ENCODE results near the gene NSD2. TPM values are rescaled to one million over a fixed set of nuclear protein-coding genes. Genes with fewer than 3 reads are reported as not detected.

The NSD2 gene
- total RNA-seq, 1 donor from 2014 or later, result 44.6 TPM

DNA sequence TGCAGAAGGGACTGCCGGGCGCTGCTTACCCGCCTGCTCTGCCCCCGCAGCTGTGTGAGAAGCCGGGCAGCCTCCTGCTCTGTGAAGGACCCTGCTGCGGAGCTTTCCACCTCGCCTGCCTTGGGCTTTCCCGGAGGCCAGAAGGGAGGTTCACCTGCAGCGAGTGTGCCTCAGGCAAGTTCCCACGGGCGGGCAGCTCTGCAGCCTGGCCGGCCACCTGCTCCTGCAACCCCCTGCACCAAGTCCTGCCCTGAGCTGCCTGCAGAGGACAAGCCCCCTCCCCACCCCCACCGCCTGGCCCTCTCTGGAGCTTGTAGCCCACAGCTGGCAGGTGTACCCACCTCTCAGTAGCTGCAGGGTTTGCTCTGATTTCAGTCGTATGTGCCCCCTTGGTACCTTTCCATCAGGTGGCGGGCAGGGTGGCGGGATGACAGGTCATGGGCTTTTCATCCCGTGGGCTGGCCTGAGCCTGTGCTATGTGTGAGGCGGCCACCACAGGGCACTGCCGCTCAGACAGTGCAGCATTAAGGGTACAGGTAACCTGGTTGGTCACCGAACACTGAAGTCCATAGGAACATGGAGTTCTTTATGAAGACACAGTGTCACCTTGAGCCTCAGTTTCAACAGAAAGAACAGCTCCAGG is 81.0 kb downstream of the NSD2 start:
- no peak overlapping the region for H3K4me3 Mint-ChIP-seq
- POLR2A ChIA-PET, result no interaction called here
- intact Hi-C loops (cut with micrococcal nuclease), result no loop called here
- no peaks in the 10 kb centered on the region for H3K4me1 Mint-ChIP-seq
- peaks cover 48% of the 10 kb centered on the region for H3K36me3 Mint-ChIP-seq (ENCODE audit: low read depth)
- TF ChIP-seq, protein P1, sequence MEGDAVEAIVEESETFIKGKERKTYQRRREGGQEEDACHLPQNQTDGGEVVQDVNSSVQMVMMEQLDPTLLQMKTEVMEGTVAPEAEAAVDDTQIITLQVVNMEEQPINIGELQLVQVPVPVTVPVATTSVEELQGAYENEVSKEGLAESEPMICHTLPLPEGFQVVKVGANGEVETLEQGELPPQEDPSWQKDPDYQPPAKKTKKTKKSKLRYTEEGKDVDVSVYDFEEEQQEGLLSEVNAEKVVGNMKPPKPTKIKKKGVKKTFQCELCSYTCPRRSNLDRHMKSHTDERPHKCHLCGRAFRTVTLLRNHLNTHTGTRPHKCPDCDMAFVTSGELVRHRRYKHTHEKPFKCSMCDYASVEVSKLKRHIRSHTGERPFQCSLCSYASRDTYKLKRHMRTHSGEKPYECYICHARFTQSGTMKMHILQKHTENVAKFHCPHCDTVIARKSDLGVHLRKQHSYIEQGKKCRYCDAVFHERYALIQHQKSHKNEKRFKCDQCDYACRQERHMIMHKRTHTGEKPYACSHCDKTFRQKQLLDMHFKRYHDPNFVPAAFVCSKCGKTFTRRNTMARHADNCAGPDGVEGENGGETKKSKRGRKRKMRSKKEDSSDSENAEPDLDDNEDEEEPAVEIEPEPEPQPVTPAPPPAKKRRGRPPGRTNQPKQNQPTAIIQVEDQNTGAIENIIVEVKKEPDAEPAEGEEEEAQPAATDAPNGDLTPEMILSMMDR (IDR thresholded peaks at IDR 0.05), result no peak
- H3K27me3 Mint-ChIP-seq, result no peaks in the 10 kb centered on the region
- ATAC-seq (ENCODE audit: low read depth) (no peak), DNase-seq (no peak)
- no peak overlapping the region for H3K27ac Mint-ChIP-seq
- CTCF ChIA-PET, result no interaction called here
- no peaks in the 10 kb centered on the region for H3K9me3 Mint-ChIP-seq

DNA sequence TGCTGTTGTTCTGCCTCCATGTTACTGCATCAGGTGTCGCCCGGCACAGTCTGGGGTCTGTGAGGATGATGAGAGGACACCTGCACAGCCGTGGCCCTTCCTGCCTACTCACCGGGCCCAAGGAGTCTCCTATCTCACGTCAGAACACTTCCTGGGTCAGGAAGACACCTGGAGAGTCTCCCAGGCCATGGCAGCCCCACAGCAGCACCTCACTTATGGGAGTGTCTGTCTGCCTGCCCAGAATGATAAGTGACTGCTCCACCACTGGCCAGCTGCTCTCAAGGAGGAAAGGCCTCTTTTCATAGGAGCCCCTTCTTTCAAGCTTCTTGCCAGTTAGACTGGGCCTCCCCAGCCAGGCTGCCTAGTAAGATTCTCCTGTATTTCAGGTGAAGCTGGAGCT is 81.5 kb downstream of the NSD2 start:
- TF ChIP-seq, protein P1 (IDR thresholded peaks at IDR 0.05), result no peak
- POLR2A ChIA-PET, result no interaction called here
- peaks cover 49% of the 10 kb centered on the region for H3K36me3 Mint-ChIP-seq (ENCODE audit: low read depth)
- intact Hi-C loops (cut with micrococcal nuclease), result no loop called here
- H3K4me3 Mint-ChIP-seq, result no peak overlapping the region
- no peak for DNase-seq
- H3K27me3 Mint-ChIP-seq, result no peaks in the 10 kb centered on the region
- no peaks in the 10 kb centered on the region for H3K4me1 Mint-ChIP-seq
- CTCF ChIA-PET, result no interaction called here
- no peak overlapping the region for H3K27ac Mint-ChIP-seq
- no peaks in the 10 kb centered on the region for H3K9me3 Mint-ChIP-seq
- no peak for ATAC-seq (ENCODE audit: low read depth)

DNA sequence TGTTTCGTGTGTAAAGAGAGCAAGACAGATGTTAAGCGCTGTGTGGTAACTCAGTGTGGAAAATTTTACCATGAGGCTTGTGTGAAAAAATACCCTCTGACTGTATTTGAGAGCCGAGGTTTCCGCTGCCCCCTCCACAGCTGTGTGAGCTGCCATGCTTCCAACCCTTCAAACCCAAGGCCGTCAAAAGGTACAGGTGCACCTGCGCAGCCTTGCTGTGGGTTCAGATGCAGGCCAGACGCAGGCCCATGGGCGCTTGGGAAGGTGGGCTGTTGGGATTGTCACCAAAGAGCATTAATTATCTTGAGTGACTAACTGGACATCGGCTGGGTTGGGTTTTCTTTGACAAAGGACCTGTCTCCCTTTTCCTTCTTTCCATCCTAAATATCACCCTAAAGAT is 82.1 kb downstream of the NSD2 start:
- Mint-ChIP-seq H3K27me3 (no peaks in the 10 kb centered on the region), H3K36me3 (ENCODE audit: low read depth) (peaks cover 53% of the 10 kb centered on the region)
- POLR2A ChIA-PET, result no interaction called here

DNA sequence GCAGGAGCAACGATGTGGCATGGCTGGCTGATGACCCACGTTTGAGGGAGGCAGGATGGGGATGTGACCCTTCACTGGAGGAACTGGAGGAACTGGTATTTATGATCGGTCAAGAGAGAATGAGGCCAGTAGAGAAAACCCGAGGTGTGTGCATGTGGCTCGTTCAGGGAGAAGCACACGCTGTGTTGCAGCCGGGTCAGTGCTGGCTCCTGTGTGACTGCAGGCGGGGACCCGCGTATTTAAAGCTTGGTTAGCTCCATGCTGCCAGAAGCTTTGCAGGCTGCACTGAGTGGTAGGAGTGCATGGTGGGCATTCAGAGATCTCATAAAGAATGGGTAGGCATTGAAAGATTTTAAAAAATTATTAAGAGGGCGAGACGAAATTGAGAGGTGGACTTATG is 85.4 kb downstream of the NSD2 start:
- Mint-ChIP-seq H3K4me1 (no peaks in the 10 kb centered on the region), H3K36me3 (ENCODE audit: low read depth) (peaks cover 71% of the 10 kb centered on the region), H3K9me3 (no peaks in the 10 kb centered on the region), H3K27ac (no peak overlapping the region), H3K27me3 (no peaks in the 10 kb centered on the region), H3K4me3 (no peak overlapping the region)
- POLR2A ChIA-PET, result no interaction called here
- intact Hi-C loops (cut with micrococcal nuclease), result no loop called here
- CTCF ChIA-PET, result no interaction called here
- TF ChIP-seq, protein P1 (IDR thresholded peaks at IDR 0.05), result no peak
- ATAC-seq (ENCODE audit: low read depth), result no peak
- no peak for DNase-seq

More for the DNA sequence above, 82.1 kb downstream of the NSD2 start:
- no peak for DNase-seq
- CTCF ChIA-PET, result no interaction called here
- Mint-ChIP-seq H3K9me3 (no peaks in the 10 kb centered on the region), H3K4me1 (no peaks in the 10 kb centered on the region), H3K27ac (no peak overlapping the region), H3K4me3 (no peak overlapping the region)
- TF ChIP-seq, protein P1 (IDR thresholded peaks at IDR 0.05), result no peak
- intact Hi-C loops (cut with micrococcal nuclease), result no loop called here
- no peak for ATAC-seq (ENCODE audit: low read depth)

DNA sequence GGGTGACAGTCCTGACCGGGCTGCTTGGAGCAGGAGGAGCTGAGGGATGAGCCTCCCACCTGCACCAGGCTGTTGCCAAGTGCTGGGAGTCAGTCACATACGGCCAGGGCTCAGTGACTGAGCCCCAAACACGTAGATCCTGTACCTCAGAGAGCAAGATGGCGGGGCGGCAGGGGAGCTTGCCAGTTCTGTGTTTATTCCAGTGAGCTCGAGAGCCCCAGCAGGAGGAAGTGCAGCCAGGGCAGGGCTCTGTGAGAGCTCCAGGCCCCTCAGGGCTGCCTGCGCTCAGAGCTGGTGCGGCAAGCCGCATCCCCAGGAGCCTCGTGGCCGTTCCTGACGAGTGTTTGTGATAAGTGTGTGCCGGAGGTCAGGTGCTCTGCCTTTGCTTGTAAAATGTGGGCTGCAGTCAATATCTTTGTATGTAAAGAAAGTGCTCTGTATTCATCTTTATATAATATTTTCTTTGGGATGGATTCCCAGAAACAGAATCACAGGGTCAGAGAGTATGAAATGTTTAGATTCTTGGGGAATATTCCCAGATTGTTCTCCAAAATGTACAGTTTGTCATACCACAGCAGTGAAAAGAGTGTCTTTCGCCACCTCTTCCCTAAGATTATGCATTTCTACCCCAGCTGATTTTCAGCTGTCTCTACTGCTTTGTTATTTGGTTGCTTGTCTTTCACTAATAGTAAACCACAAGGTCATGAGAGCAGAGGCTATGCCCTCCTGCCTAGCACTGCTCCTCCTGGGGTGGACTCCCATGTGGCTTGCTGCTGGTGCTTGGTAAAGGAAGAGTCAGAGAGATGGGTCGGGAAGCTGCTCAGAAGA is 87.3 kb downstream of the NSD2 start:
- no peak overlapping the region for H3K27ac Mint-ChIP-seq
- no peak for DNase-seq
- H3K36me3 Mint-ChIP-seq (ENCODE audit: low read depth), result peaks cover 78% of the 10 kb centered on the region
- ChIA-PET CTCF (no interaction called here), POLR2A (no interaction called here)
- no peak overlapping the region for H3K4me3 Mint-ChIP-seq
- intact Hi-C loops (cut with micrococcal nuclease), result no loop called here
- ATAC-seq (ENCODE audit: low read depth), result no peak
- TF ChIP-seq, protein P1 (IDR thresholded peaks at IDR 0.05), result no peak
- no peaks in the 10 kb centered on the region for H3K4me1 Mint-ChIP-seq
- H3K27me3 Mint-ChIP-seq, result no peaks in the 10 kb centered on the region
- H3K9me3 Mint-ChIP-seq, result no peaks in the 10 kb centered on the region
